Measurements from ENCODE around the gene MBOAT1.

DNA sequence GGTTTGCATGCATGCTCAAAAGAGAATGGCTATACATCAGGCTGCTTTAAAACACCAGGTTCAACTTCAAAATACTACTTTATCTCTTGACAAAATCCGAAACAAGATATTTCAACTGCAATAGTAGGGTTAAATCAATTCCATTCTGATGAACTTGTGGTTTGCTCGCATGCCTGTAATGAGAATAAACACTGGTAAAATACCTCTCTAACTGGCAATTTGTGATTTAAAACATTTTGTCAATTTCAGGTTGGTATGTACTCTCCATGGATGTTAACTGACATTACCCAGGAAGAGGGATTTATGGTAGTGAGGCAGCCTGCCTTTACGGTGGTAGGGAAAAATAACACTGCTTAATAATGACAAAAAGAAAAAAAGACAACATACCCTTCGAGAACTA is 74.4 kb downstream of the MBOAT1 start:
- TF ChIP-seq EZH2 (IDR thresholded peaks at IDR 0.05; ENCODE audit: low read depth), result no peak
- TF ChIP-seq, protein P1, sequence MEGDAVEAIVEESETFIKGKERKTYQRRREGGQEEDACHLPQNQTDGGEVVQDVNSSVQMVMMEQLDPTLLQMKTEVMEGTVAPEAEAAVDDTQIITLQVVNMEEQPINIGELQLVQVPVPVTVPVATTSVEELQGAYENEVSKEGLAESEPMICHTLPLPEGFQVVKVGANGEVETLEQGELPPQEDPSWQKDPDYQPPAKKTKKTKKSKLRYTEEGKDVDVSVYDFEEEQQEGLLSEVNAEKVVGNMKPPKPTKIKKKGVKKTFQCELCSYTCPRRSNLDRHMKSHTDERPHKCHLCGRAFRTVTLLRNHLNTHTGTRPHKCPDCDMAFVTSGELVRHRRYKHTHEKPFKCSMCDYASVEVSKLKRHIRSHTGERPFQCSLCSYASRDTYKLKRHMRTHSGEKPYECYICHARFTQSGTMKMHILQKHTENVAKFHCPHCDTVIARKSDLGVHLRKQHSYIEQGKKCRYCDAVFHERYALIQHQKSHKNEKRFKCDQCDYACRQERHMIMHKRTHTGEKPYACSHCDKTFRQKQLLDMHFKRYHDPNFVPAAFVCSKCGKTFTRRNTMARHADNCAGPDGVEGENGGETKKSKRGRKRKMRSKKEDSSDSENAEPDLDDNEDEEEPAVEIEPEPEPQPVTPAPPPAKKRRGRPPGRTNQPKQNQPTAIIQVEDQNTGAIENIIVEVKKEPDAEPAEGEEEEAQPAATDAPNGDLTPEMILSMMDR (conservative IDR thresholded peaks at IDR 0.05), result no peak
